ENCODE data around the gene ANO9.
"Not testable (repeated sequence)": the region's sequence is repeated elsewhere in the genome, so short reads cannot be mapped to it uniquely, and the experiment has no call there.

The ANO9 gene

DNA sequence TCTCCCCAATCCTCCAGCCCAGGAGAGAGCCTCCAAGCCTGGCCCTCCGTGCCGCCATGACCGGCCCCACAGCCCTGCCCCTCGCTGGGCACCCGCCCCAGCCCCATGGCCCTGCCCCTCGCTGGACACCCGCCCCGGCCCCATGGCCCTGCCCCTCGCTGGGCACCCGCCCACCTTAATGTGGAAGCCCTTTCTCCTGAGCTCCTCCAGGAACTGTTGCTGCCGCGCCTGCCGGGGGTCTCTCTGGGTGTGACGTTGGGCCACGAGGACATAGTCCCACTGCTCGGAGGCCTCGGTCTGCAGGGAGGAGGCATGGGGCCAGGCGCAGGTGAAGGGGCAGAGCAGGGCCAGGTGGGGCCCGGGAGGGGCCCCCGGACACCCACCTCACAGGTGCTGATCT lies 8.2 kb downstream of the ANO9 start:
- DNase-seq: no peak

DNA sequence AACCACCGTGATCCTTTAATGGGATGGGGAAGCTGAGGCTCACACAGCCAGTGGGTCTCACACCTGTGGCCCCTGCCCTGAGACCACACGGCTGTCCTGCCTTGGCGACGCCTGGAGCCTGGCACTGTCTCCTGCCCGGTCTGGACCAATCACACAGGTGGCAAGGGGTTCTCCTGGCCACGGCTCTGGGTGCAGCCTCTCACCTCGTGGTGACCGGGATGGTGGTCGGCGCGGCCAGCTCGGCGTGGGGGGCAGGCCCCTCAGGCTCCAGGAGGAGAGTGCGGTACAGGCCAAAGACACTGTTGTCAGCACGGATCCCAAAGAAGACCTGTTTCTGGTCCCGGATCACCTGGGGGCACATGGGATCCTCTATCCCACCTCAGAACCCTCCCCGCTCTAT lies 8.7 kb downstream of the ANO9 start:
- no peak for DNase-seq

- no peak for DNase-seq
Measured at GRCh38 chr11:432501-433100, 9.2 kb downstream of the ANO9 start.

- DNase-seq: no peak
Measured at GRCh38 chr11:431921-432320, 9.9 kb downstream of the ANO9 start.

- no peak for DNase-seq
Measured at GRCh38 chr11:429931-430456, 11.8 kb downstream of the ANO9 start.

- DNase-seq: no peak
Measured at GRCh38 chr11:429391-429790, 12.4 kb downstream of the ANO9 start.

DNA sequence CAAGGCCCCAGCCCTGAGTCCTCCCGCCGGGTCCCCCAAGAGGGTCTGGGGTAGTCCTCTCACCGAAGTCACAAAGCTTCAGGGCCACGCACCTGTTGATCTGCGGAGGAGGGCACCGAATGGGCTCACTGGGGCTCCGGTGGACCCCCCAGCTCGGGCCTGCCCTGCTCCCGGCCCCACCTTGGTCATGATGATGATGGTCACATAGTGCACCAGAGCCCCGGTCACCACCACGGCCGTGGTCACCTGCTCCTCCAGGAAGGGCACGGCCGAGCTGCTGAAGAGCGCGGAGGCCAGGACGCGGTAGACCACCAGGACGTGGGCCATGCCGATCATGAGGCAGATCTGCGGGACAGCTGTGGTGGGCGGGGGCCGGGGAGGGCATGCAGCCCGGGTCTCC lies 13.5 kb downstream of the ANO9 start:
- no peak for DNase-seq

DNA sequence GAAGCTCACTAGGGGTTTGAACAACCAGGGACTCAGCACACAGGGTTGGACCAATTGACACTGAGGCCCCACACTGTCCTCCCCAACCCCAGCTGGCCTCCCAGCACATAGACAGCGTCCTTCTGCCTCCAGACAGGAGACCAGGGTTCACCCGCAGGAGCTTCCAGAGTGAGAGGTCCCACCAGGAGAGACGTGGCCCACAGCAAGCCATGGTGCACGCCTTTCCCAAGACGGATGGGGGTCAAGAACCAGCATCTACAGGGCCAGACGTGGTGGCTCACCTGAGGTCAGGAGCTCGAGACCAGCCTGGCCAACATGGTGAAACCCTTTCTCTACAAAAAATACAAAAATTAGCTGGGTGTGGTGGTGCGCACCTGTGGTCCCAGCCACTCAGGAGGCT lies 15.0 kb downstream of the ANO9 start:
- no peak for DNase-seq

DNA sequence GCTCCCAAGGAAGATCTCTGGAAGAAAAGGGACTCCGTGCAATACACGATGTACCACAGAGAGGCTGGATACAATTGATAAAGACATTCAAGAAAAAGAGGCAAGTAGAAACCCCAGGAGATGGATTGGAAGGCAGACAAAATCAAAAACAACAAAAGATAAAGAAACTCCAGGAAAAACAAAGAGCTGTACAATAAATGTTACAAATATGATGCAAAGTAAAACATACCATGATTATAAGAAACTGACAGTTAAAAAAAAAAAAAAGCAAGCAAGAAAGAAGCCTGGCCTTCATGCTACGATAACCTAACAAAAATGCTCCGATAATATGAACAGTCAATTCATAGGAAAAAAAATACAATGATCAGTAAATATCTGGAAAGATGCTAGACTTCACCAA lies 16.5 kb downstream of the ANO9 start:
- DNase-seq: no peak

DNA sequence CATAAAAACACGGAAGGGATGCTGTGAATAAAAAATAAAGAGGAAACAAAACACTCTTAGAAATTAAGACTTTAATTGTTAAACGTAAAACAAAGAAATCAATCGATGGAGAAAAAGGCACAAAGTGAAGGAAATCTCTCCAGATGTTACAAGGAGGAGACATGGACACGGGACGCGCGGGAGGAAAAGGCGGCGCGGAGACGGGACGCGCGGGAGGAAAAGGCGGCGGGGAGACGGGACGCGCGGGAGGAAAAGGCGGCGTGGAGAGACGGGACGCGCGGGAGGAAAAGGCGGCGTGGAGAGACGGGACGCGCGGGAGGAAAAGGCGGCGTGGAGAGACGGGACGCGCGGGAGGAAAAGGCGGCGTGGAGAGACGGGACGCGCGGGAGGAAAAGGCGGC lies 17.0 kb downstream of the ANO9 start:
- not testable (repeated sequence) for DNase-seq

GRCh38 chr11:424232-424631 lies 17.6 kb downstream of the ANO9 start:
- DNase-seq: no peak

DNA sequence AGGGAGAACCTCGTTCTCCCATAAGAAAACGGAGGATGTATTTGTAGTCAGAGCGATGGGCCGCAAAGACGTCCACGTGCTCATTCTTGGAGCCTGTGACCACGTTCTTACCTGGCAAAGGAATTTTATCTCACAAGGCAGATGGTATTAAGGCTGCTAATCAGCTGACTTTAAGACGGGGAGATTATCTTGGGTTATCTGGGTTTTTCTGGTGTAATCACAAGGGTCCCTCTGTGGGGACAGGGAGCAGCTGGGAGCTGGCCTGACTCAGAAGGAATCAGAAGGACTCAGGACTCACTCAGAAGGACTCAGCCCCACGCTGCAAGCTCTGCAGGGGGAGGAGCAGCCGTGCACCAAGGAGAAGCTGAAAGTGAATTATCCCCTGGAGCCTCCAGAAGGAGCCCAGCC lies 19.6 kb downstream of the ANO9 start:
- no peak for DNase-seq

- DNase-seq: no peak
Measured at GRCh38 chr11:420911-421321, 20.9 kb downstream of the ANO9 start.

DNA sequence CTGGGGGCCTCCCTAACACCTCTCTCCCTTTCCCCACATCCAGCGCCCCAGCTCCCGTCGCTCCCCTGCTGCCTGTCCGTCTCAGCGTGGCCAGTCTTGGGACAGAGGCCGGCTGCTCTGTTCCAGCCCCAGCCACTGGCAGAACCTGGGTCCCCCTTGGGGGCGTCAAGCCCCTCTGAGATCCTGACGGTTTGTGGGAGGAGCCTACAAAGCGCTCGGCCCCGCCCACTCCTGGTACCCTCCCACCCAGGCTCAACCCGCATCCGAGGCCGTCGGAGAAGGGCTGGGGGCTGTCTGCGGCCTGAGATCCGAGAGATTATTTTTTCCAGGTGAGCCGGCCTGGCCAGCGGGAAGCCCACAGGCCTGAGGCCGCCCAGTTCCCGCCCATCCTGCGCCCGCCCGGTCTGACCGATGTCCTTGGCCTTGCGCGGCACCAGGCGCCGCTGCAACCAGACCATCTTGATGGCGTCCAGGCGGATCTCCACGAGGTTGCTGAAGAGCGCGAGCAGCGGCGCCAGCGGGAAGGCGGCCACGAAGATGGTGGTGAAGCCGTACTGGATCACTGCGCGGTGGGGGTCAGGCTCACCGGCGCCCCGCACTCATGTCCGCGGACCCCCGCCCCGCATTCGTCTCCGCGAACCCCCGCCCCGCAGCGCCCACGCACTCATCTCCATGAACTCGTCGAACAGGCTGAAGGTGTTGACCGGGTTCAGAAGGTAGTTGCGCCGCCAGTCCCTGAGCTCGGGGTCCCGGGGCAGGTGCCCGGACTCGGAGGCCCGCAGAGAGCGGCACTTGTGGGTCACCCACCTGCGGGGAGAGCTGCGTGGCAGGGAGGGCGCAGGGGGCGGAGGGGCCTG lies 21.5 kb downstream of the ANO9 start:
- no peak for DNase-seq

GRCh38 chr11:419248-420005 lies 22.4 kb downstream of the ANO9 start:
- no peak for DNase-seq

GRCh38 chr11:418343-419247 lies 23.2 kb downstream of the ANO9 start:
- no peak for DNase-seq

- no peak for DNase-seq
Measured at GRCh38 chr11:417652-418342, 24.0 kb downstream of the ANO9 start.

- no peak for DNase-seq
Measured at GRCh38 chr11:416757-417621, 24.8 kb downstream of the ANO9 start.

DNA sequence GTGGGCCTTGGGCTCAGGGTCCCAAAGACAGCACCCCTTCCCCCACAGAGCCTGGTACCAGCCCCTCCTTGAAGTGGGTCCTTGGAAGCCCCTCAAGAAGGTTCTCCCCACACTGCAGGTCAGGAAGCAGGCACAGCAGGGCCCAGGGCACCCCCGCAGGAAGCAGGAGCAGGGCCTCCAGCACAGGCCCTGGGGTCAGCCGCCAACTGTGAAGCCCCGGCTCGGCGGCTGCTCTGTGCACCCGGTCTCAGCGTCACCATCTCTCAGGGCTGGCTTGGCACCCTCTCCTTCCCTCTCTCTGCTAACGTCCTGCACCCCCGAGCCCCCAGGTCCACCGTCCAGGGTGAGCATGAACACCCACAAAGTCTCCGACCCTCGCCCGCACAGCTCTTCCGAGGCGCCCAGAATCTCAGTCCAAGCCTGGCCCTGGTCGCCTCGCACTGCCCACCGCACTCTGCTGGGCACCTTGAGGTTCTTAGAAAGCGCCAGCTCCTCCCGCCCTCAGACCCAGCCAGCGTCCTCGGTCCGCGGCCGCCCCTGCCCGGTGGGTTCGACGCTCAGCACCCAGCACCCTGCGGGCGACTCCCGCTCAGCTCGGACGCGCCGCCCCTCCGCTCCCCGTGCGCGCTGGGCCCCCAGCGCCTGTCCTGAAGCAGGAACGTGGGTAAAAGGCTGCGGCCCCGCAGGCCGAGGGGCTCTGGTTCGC lies 25.6 kb downstream of the ANO9 start:
- DNase-seq: no peak

DNA sequence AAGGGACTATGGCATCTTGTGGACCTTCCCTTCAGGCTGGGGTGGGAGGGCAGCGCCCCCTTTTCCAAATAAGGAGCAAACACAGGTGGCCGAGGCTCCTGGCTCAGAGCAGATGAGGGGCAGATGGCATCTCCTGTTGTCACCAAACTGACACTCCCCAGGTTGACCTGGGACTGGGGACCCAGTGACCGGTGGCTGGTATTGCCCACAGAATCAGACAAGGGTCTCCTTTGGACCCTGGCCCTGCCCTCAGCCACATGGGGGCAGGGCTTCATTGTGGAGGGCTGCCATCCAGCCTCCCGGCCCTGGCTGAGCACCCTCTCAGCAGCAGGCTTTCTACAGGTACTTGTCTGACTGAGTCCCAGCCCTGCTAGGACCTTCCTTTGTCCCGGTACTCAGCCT lies 26.2 kb downstream of the ANO9 start:
- no peak for DNase-seq

Data from NCI-H446 treated with DMSO at 0.1 percent for 48 hours (cell line).